Astrocyte (in vitro differentiated cells and primary cell): Measurements from ENCODE around the gene GRAP2. TPM values are rescaled to one million over a fixed set of nuclear protein-coding genes. Genes with fewer than 3 reads are reported as not detected.

Experiments used
- DNase-seq: peaks from one replicate; pipeline ENCODE4 v3.0.0-alpha.2; 2010; ENCODE audit warnings: low read depth
- FAIRE-seq: peaks from 2 replicates; lab custom pipeline; 2011; peaks lifted over from hg19 to GRCh38; lab: Jason Lieb, UNC
- H2AFZ ChIP-seq: 2 replicates; pipeline ENCODE4 v1.6.0; 2012; ENCODE audit warnings: low read depth, low read length, inconsistent platforms
- H3K27ac ChIP-seq: 2 replicates; pipeline ENCODE4 v1.5.1; 2011; ENCODE audit warnings: low read depth, low read length, inconsistent platforms
- H3K27me3 ChIP-seq: 2 replicates; pipeline ENCODE4 v1.6.0; 2011; ENCODE audit warnings: low read length, inconsistent platforms; ENCODE audit not compliant: insufficient read depth
- H3K36me3 ChIP-seq: 2 replicates; pipeline ENCODE4 v1.5.1; 2011; ENCODE audit warnings: low read length, inconsistent platforms; ENCODE audit not compliant: insufficient read depth
- H3K4me1 ChIP-seq: 2 replicates; pipeline ENCODE4 v1.5.1; 2011; ENCODE audit warnings: low read length, inconsistent platforms; ENCODE audit not compliant: insufficient read depth
- H3K4me2 ChIP-seq: 2 replicates; pipeline ENCODE4 v1.6.0; 2012; ENCODE audit warnings: low read length, inconsistent platforms
- H3K4me3 ChIP-seq: 2 replicates; pipeline ENCODE4 v1.5.1; 2011; ENCODE audit warnings: low read depth, mild to moderate bottlenecking, low read length, inconsistent platforms; ENCODE audit not compliant: insufficient read depth
- H3K79me2 ChIP-seq: 2 replicates; pipeline ENCODE4 v1.6.0; 2012; ENCODE audit warnings: mild to moderate bottlenecking, low read length, inconsistent platforms; ENCODE audit not compliant: insufficient read depth
- H3K9ac ChIP-seq: 2 replicates; pipeline ENCODE4 v1.6.0; 2012; ENCODE audit warnings: mild to moderate bottlenecking, low read length, inconsistent platforms
- H3K9me3 ChIP-seq: 2 replicates; pipeline ENCODE4 v1.5.1; 2012; ENCODE audit warnings: low read depth, mild to moderate bottlenecking, low read length, inconsistent platforms; ENCODE audit not compliant: insufficient read depth
- H4K20me1 ChIP-seq: 2 replicates; pipeline ENCODE4 v1.6.0; 2012; ENCODE audit warnings: low read length, inconsistent platforms; ENCODE audit not compliant: insufficient read depth
- H3K27ac Mint-ChIP-seq: one replicate; pipeline ENCODE4 v1.8.0; 2021; ENCODE audit warnings: mild to moderate bottlenecking, mixed read lengths; ENCODE audit not compliant: unreplicated experiment
- H3K27me3 Mint-ChIP-seq: one replicate; pipeline ENCODE4 v1.8.0; 2021; ENCODE audit warnings: low read depth, mixed read lengths; ENCODE audit not compliant: unreplicated experiment
- H3K36me3 Mint-ChIP-seq: one replicate; pipeline ENCODE4 v1.8.0; 2021; ENCODE audit warnings: low read depth, mixed read lengths; ENCODE audit not compliant: unreplicated experiment
- H3K4me1 Mint-ChIP-seq: one replicate; pipeline ENCODE4 v1.8.0; 2021; ENCODE audit warnings: low read depth, mixed read lengths; ENCODE audit not compliant: unreplicated experiment
- H3K4me3 Mint-ChIP-seq: one replicate; pipeline ENCODE4 v1.8.0; 2021; ENCODE audit warnings: mild to moderate bottlenecking, moderate library complexity, mixed read lengths; ENCODE audit not compliant: unreplicated experiment
- H3K9me3 Mint-ChIP-seq: one replicate; pipeline ENCODE4 v1.8.0; 2021; ENCODE audit warnings: mild to moderate bottlenecking, mixed read lengths; ENCODE audit not compliant: unreplicated experiment
- EZH2 ChIP-seq: IDR thresholded peaks from 2 replicates; pipeline ENCODE4 v1.6.1; 2012; ENCODE audit warnings: mild to moderate bottlenecking, low read length, inconsistent platforms; ENCODE audit not compliant: insufficient read depth
- total RNA-seq: library from RNA; stranded (reverse); gene quantifications from 2 replicates; pipeline ENCODE4 v1.2.1, GENCODE V29; 2021
- TF ChIP-seq, protein P1 (sequence below): IDR thresholded peaks from 2 replicates; pipeline ENCODE4 v1.5.1; 2011; ENCODE audit warnings: low read depth, mild to moderate bottlenecking, inconsistent platforms, low read length, moderate library complexity; ENCODE audit not compliant: insufficient read depth

Gene GRAP2
- total RNA-seq, 1 donor from 2014 or later: 0.23 TPM

DNA sequence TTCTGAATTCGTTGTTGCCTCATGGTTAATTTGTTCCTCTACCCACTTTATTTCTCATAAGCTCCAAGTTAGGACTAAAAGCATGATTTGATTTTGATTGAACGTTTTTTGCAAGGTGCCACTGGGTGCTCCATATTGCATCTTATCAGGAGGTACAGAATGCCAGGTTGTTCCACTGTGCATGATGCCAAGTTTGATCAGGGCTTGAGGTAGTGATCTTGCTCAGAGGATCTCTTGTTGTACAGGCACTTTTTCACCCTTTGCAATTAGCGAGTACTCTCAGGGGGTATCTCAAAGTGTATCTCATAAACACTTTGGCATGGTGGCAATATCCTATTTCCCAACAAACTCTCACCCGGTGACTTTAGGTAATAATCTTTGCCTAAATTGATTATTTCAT, 4.0 kb downstream of the GRAP2 start:
- H3K9me3 ChIP-seq: no peaks in the 10 kb centered on the region
- no peak overlapping the region for H3K4me3 ChIP-seq
- H3K9ac ChIP-seq: no peak overlapping the region
- H2AFZ ChIP-seq: no peak overlapping the region
- no peak overlapping the region for H3K4me2 ChIP-seq
- no peaks in the 10 kb centered on the region for H3K9me3 Mint-ChIP-seq
- H3K36me3 Mint-ChIP-seq: peaks cover 2% of the 10 kb centered on the region
- H3K36me3 ChIP-seq: no peaks in the 10 kb centered on the region
- TF ChIP-seq, protein P1, sequence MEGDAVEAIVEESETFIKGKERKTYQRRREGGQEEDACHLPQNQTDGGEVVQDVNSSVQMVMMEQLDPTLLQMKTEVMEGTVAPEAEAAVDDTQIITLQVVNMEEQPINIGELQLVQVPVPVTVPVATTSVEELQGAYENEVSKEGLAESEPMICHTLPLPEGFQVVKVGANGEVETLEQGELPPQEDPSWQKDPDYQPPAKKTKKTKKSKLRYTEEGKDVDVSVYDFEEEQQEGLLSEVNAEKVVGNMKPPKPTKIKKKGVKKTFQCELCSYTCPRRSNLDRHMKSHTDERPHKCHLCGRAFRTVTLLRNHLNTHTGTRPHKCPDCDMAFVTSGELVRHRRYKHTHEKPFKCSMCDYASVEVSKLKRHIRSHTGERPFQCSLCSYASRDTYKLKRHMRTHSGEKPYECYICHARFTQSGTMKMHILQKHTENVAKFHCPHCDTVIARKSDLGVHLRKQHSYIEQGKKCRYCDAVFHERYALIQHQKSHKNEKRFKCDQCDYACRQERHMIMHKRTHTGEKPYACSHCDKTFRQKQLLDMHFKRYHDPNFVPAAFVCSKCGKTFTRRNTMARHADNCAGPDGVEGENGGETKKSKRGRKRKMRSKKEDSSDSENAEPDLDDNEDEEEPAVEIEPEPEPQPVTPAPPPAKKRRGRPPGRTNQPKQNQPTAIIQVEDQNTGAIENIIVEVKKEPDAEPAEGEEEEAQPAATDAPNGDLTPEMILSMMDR: no peak
- no peak for TF ChIP-seq EZH2
- H3K27me3 ChIP-seq: peaks cover 13% of the 10 kb centered on the region
- FAIRE-seq (no peak), DNase-seq (no peak)
- H3K4me1 Mint-ChIP-seq: peaks cover 16% of the 10 kb centered on the region
- no peaks in the 10 kb centered on the region for H3K4me1 ChIP-seq
- no peaks in the 10 kb centered on the region for H3K79me2 ChIP-seq
- no peak overlapping the region for H3K27ac ChIP-seq
- H3K27ac Mint-ChIP-seq: no peak overlapping the region
- H3K27me3 Mint-ChIP-seq: peaks cover 19% of the 10 kb centered on the region
- H3K4me3 Mint-ChIP-seq: no peak overlapping the region
- no peaks in the 10 kb centered on the region for H4K20me1 ChIP-seq

DNA sequence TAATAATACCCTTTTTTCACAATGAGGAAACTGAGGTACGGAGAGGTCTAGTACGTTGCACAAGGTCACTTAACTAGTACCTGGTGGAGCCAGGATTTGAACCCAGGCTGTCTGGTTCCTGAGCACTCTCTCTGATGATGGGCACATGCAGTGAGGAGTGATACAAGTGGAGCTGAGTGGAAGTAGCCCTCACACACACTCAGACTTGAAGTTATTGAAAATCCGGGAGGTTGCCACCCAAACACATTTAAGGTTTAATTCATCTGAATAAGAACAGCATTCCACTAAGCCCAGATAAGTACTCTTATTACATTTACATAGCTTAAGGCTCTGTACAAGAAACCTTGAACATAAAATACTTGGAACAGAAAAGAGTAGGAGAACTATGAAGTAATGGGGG, 4.8 kb downstream of the GRAP2 start:
- Histone ChIP-seq H2AFZ (no peak overlapping the region), H4K20me1 (no peaks in the 10 kb centered on the region), H3K4me2 (no peak overlapping the region), H3K9me3 (no peaks in the 10 kb centered on the region), H3K4me1 (no peaks in the 10 kb centered on the region), H3K4me3 (no peak overlapping the region), H3K79me2 (no peaks in the 10 kb centered on the region), H3K9ac (no peak overlapping the region), H3K36me3 (no peaks in the 10 kb centered on the region), H3K27me3 (peaks cover 9% of the 10 kb centered on the region), H3K27ac (no peak overlapping the region)
- TF ChIP-seq, protein P1: no peak
- TF ChIP-seq EZH2: no peak
- Mint-ChIP-seq H3K27me3 (peaks cover 17% of the 10 kb centered on the region), H3K9me3 (no peaks in the 10 kb centered on the region), H3K4me1 (peaks cover 12% of the 10 kb centered on the region), H3K27ac (no peak overlapping the region), H3K36me3 (no peaks in the 10 kb centered on the region), H3K4me3 (no peak overlapping the region)
- FAIRE-seq: no peak
- no peak for DNase-seq

DNA sequence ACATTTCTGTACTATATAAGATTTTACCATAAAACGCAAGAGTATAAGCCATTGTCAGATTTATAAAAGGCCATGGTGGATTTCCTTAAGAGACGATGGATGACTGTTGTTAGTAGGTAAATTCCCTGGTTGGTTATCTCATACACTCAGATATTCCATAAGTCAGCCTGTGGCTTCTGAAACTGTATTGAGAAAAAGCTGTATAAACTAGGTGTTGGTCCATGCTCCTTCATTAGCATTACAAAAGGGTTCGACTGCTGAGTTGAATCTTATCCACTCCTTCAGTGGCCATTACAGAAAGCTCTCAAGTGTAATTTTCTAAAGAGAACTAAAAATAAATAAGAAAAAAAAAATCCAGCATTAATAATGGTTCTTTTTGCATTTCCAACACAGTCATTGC, 5.3 kb downstream of the GRAP2 start:
- Mint-ChIP-seq H3K27ac (no peak overlapping the region), H3K9me3 (no peaks in the 10 kb centered on the region), H3K27me3 (peaks cover 13% of the 10 kb centered on the region), H3K4me1 (peaks cover 8% of the 10 kb centered on the region), H3K4me3 (no peak overlapping the region), H3K36me3 (no peaks in the 10 kb centered on the region)
- Histone ChIP-seq H4K20me1 (no peaks in the 10 kb centered on the region), H3K27ac (no peak overlapping the region), H2AFZ (no peak overlapping the region), H3K4me3 (no peak overlapping the region), H3K36me3 (no peaks in the 10 kb centered on the region), H3K79me2 (no peaks in the 10 kb centered on the region), H3K9me3 (no peaks in the 10 kb centered on the region), H3K27me3 (peaks cover 9% of the 10 kb centered on the region), H3K9ac (no peak overlapping the region), H3K4me1 (no peaks in the 10 kb centered on the region), H3K4me2 (no peak overlapping the region)
- TF ChIP-seq, protein P1: no peak
- no peak for TF ChIP-seq EZH2
- FAIRE-seq: no peak
- no peak for DNase-seq
